ENCODE measurements around the gene TMEM231. TPM values are rescaled to one million over a fixed set of nuclear protein-coding genes. Genes with fewer than 3 reads are reported as not detected.
"Not testable (repeated sequence)": the region's sequence is repeated elsewhere in the genome, so short reads cannot be mapped to it uniquely, and the experiment has no call there.

Gene TMEM231
- total RNA-seq, 4 donors from 2014 or later: 5.1 to 21.8 (median 15.2) TPM

DNA sequence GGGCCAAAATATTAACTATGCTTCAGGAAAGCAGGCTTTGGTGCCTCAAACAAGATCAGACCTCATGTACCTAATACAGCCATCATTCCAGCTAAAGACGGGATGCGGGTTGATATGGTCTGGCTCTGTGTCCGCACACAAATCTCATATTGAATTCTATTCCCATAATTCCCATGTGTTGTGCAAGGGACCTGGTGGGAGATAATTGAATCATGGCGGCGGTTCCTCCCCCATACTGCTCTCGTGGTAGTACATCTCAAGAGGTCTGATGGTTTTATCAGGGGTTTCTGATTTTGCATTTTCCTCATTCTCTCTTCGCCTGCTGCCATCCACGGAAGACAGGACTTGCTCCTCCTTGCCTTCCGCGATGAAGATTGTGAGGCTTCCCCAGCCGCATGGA, 41.8 kb downstream of the TMEM231 start:
- Histone ChIP-seq H3K36me3 (no peaks in the 10 kb centered on the region), H3K4me3 (no peak overlapping the region), H3K27me3 (no peaks in the 10 kb centered on the region), H3K9me3 (no peaks in the 10 kb centered on the region), H3K4me1 (no peaks in the 10 kb centered on the region), H3K27ac (no peak overlapping the region)
- intact Hi-C loops (cut with DNase I; ENCODE audit: low total_unique reads): no loop called here
- TF ChIP-seq CTCF (IDR thresholded peaks at IDR 0.05): no peak
- TF ChIP-seq POLR2A (IDR thresholded peaks at IDR 0.05): no peak
- DNase-seq: no peak

DNA sequence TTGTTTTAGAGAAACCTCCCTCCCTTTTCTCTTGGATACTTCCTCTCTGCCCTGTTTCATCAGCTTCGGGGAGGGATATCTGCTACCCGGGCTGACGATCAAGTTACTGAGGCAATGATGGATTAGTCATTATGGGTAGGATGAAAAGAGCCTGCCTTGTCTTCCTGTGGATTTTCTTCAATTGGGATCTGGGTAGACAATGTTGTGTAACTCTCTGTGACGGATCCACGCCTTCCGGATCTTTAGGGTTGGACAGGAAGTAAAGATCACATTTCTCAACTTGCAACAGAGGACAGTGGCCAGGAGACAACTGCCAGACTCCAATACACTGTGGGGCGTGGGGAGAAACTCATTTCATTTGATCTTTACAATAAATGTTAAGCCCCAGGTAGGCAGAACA, 49.5 kb downstream of the TMEM231 start:
- Histone ChIP-seq H3K4me1 (no peaks in the 10 kb centered on the region), H3K27ac (no peak overlapping the region), H3K9me3 (no peaks in the 10 kb centered on the region), H3K36me3 (no peaks in the 10 kb centered on the region), H3K27me3 (no peaks in the 10 kb centered on the region), H3K4me3 (no peak overlapping the region)
- no peak for DNase-seq
- intact Hi-C loops (cut with DNase I; ENCODE audit: low total_unique reads): no loop called here
- TF ChIP-seq CTCF (IDR thresholded peaks at IDR 0.05) (no peak), POLR2A (IDR thresholded peaks at IDR 0.05) (no peak)

- H3K36me3 ChIP-seq: no peaks in the 10 kb centered on the region
- no peak overlapping the region for H3K4me3 ChIP-seq
- H3K9me3 ChIP-seq: no peaks in the 10 kb centered on the region
- no peak for TF ChIP-seq POLR2A (IDR thresholded peaks at IDR 0.05)
- DNase-seq: no peak
- H3K27ac ChIP-seq: no peak overlapping the region
- no peaks in the 10 kb centered on the region for H3K27me3 ChIP-seq
- H3K4me1 ChIP-seq: no peaks in the 10 kb centered on the region
- intact Hi-C loops (cut with DNase I; ENCODE audit: low total_unique reads): no loop called here
Measured at GRCh38 chr16:75506107-75506506, 49.9 kb downstream of the TMEM231 start.

- Histone ChIP-seq H3K9me3 (no peaks in the 10 kb centered on the region), H3K4me3 (no peak overlapping the region), H3K27ac (no peak overlapping the region), H3K27me3 (no peaks in the 10 kb centered on the region), H3K36me3 (no peaks in the 10 kb centered on the region), H3K4me1 (no peaks in the 10 kb centered on the region)
- no peak for TF ChIP-seq POLR2A (IDR thresholded peaks at IDR 0.05)
- TF ChIP-seq CTCF (IDR thresholded peaks at IDR 0.05): no peak
- intact Hi-C loops (cut with DNase I; ENCODE audit: low total_unique reads): no loop called here
- no peak for DNase-seq
Measured at GRCh38 chr16:75503801-75504200, 52.3 kb downstream of the TMEM231 start.

GRCh38 chr16:75502916-75503605, 53.0 kb downstream of the TMEM231 start:
- intact Hi-C loops (cut with DNase I; ENCODE audit: low total_unique reads): no loop called here
- Histone ChIP-seq H3K36me3 (no peaks in the 10 kb centered on the region), H3K9me3 (no peaks in the 10 kb centered on the region), H3K4me1 (no peaks in the 10 kb centered on the region), H3K27me3 (no peaks in the 10 kb centered on the region), H3K4me3 (no peak overlapping the region), H3K27ac (no peak overlapping the region)
- no peak for DNase-seq
- TF ChIP-seq CTCF (IDR thresholded peaks at IDR 0.05) (no peak), POLR2A (IDR thresholded peaks at IDR 0.05) (no peak)

GRCh38 chr16:75501820-75502219, 54.2 kb downstream of the TMEM231 start:
- H3K9me3 ChIP-seq; DNase-seq; H3K4me1 ChIP-seq; H3K27ac ChIP-seq; H3K27me3 ChIP-seq; H3K4me3 ChIP-seq; H3K36me3 ChIP-seq; intact Hi-C loops (cut with DNase I; ENCODE audit: low total_unique reads): not testable (repeated sequence)

All from uterus (tissue), 4 donors.